OCI-LY1 (cell line): ENCODE data around the gene ZNF518A.
"Not testable (repeated sequence)": the region's sequence is repeated elsewhere in the genome, so short reads cannot be mapped to it uniquely, and the experiment has no call there.

Source experiments
- H2AFZ ChIP-seq: fragments of 200-600 bp; sonication (generic), shearing (Covaris generic); 2 replicates; pipeline ENCODE4 v1.6.0; 2014; ENCODE audit warnings: antibody characterized with exemption, mild to moderate bottlenecking, low read length
- H3F3A ChIP-seq: fragments of 200-600 bp; sonication (generic), shearing (Covaris generic); 2 replicates; pipeline ENCODE4 v1.6.0; 2014; ENCODE audit warnings: mild to moderate bottlenecking, antibody characterized with exemption, low read length, moderate library complexity; ENCODE audit not compliant: insufficient read depth
- H3K27ac ChIP-seq: fragments of 200-600 bp; sonication (generic); 2 replicates; pipeline ENCODE4 v1.5.1; 2014; ENCODE audit warnings: low read length, mixed run types, mild to moderate bottlenecking, low read depth; ENCODE audit not compliant: poor library complexity, severe bottlenecking
- H3K27me3 ChIP-seq: fragments of 200-600 bp; sonication (generic); 2 replicates; pipeline ENCODE4 v1.6.0; 2014; ENCODE audit warnings: antibody characterized with exemption, mild to moderate bottlenecking, low read length, moderate library complexity; ENCODE audit not compliant: insufficient read depth
- H3K36me3 ChIP-seq: fragments of 200-600 bp; sonication (generic); 2 replicates; pipeline ENCODE4 v1.6.1; 2014; ENCODE audit warnings: mild to moderate bottlenecking, antibody characterized with exemption, low read length, moderate library complexity, mixed read lengths; ENCODE audit not compliant: insufficient read depth
- H3K4me1 ChIP-seq: fragments of 200-600 bp; sonication (generic); 2 replicates; pipeline ENCODE4 v1.5.1; 2014; ENCODE audit warnings: mild to moderate bottlenecking, low read length, moderate library complexity; ENCODE audit not compliant: insufficient read depth, severe bottlenecking
- H3K4me2 ChIP-seq: fragments of 200-600 bp; sonication (generic), shearing (Covaris generic); 2 replicates; pipeline ENCODE4 v1.6.1; 2014; ENCODE audit warnings: low read length
- H3K4me3 ChIP-seq: fragments of 200-600 bp; sonication (generic); 2 replicates; pipeline ENCODE4 v1.5.1; 2014; ENCODE audit warnings: low read length, low read depth, mild to moderate bottlenecking, mixed read lengths; ENCODE audit not compliant: poor library complexity, severe bottlenecking
- H3K79me2 ChIP-seq: fragments of 200-600 bp; shearing (Covaris generic); 2 replicates; pipeline ENCODE4 v1.6.1; 2016; ENCODE audit warnings: mixed run types, low read length, mixed read lengths; ENCODE audit not compliant: insufficient read depth
- H3K9ac ChIP-seq: fragments of 200-600 bp; sonication (generic), shearing (Covaris generic); 2 replicates; pipeline ENCODE4 v1.6.1; 2014; ENCODE audit warnings: mild to moderate bottlenecking, low read length, mixed read lengths
- H3K9me2 ChIP-seq: fragments of 200-600 bp; sonication (generic), shearing (Covaris generic); 2 replicates; pipeline ENCODE4 v1.6.1; 2014; ENCODE audit warnings: low read depth, mild to moderate bottlenecking, low read length, mixed read lengths
- H3K9me3 ChIP-seq: fragments of 200-600 bp; shearing (Covaris generic); 2 replicates; pipeline ENCODE4 v1.6.1; 2014; ENCODE audit warnings: low read length, mixed read lengths
- H4K20me1 ChIP-seq: fragments of 200-600 bp; sonication (generic), shearing (Covaris generic); 2 replicates; pipeline ENCODE4 v1.6.0; 2016; ENCODE audit warnings: mild to moderate bottlenecking, low read length; ENCODE audit not compliant: insufficient read depth
- EZH2 ChIP-seq: fragments of 200-600 bp; sonication (generic), shearing (Covaris generic); IDR thresholded peaks from 2 replicates; pipeline ENCODE4 v1.8.0; 2017; ENCODE audit warnings: borderline replicate concordance, mixed run types, mild to moderate bottlenecking, antibody characterized with exemption, low read length, moderate library complexity, mixed read lengths
- TF ChIP-seq, protein P1 (sequence below): fragments of 200-600 bp; sonication (generic), shearing (Covaris generic); IDR thresholded peaks from 2 replicates; pipeline ENCODE4 v1.5.1; 2017; ENCODE audit warnings: mild to moderate bottlenecking, antibody characterized with exemption, low read length, moderate library complexity, mixed read lengths

Gene ZNF518A

DNA sequence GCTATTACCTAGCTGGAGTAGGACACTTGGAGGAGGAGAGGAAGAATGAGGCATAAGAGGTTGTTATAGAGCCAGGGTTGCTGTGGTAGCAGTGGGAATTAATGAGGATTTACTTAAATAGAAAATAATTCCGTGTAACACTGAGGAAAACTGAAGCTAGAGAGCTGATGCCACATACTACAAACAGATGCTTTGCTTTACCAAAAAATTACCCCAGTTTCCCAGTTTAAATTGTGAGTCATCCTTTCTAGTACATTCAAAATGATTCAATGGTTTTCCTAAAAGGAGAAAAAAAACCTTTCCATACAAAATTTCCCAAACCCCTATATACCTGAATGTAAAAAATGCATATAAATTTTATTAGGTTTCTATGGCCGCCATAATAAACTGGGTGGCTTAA lies 58.3 kb downstream of the ZNF518A start:
- H3K4me1 ChIP-seq: no peaks in the 10 kb centered on the region
- no peak overlapping the region for H3K27ac ChIP-seq
- TF ChIP-seq EZH2: no peak
- TF ChIP-seq, protein P1, sequence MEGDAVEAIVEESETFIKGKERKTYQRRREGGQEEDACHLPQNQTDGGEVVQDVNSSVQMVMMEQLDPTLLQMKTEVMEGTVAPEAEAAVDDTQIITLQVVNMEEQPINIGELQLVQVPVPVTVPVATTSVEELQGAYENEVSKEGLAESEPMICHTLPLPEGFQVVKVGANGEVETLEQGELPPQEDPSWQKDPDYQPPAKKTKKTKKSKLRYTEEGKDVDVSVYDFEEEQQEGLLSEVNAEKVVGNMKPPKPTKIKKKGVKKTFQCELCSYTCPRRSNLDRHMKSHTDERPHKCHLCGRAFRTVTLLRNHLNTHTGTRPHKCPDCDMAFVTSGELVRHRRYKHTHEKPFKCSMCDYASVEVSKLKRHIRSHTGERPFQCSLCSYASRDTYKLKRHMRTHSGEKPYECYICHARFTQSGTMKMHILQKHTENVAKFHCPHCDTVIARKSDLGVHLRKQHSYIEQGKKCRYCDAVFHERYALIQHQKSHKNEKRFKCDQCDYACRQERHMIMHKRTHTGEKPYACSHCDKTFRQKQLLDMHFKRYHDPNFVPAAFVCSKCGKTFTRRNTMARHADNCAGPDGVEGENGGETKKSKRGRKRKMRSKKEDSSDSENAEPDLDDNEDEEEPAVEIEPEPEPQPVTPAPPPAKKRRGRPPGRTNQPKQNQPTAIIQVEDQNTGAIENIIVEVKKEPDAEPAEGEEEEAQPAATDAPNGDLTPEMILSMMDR: no peak
- H3K9me3 ChIP-seq: no peaks in the 10 kb centered on the region
- H3K27me3 ChIP-seq: no peaks in the 10 kb centered on the region
- no peak overlapping the region for H3K4me3 ChIP-seq
- no peak overlapping the region for H3K9ac ChIP-seq
- no peak overlapping the region for H3K4me2 ChIP-seq
- peaks cover 33% of the 10 kb centered on the region for H3K36me3 ChIP-seq
- no peaks in the 10 kb centered on the region for H3F3A ChIP-seq
- no peaks in the 10 kb centered on the region for H4K20me1 ChIP-seq
- no peaks in the 10 kb centered on the region for H3K79me2 ChIP-seq
- no peak overlapping the region for H2AFZ ChIP-seq
- H3K9me2 ChIP-seq: no peaks in the 10 kb centered on the region

DNA sequence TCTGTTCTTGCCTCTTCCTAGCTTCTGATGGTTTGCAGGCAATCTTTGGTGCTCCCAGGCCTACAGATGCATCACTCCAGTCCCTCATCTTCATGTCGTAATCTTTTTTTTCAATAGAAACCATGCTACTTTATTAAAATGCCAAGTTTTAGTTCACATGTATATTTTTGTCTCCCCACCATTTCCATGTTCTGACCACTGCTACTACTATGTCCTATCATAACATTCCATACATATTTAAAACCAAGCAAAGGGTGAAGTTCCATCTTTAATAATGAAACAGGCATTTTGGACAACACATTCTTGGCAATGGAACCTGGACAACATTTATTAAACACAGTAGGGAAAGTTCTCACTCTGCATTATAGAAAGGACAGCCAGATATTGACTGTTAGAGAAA lies 58.8 kb downstream of the ZNF518A start:
- no peak overlapping the region for H3K4me2 ChIP-seq
- H3K27ac ChIP-seq: no peak overlapping the region
- no peaks in the 10 kb centered on the region for H3K79me2 ChIP-seq
- no peak for TF ChIP-seq EZH2
- TF ChIP-seq, protein P1: no peak
- no peak overlapping the region for H3K4me3 ChIP-seq
- no peak overlapping the region for H3K9ac ChIP-seq
- H3K9me3 ChIP-seq: no peaks in the 10 kb centered on the region
- no peaks in the 10 kb centered on the region for H4K20me1 ChIP-seq
- no peaks in the 10 kb centered on the region for H3K27me3 ChIP-seq
- no peak overlapping the region for H2AFZ ChIP-seq
- no peaks in the 10 kb centered on the region for H3K4me1 ChIP-seq
- no peaks in the 10 kb centered on the region for H3K9me2 ChIP-seq
- peaks cover 38% of the 10 kb centered on the region for H3K36me3 ChIP-seq
- no peaks in the 10 kb centered on the region for H3F3A ChIP-seq

DNA sequence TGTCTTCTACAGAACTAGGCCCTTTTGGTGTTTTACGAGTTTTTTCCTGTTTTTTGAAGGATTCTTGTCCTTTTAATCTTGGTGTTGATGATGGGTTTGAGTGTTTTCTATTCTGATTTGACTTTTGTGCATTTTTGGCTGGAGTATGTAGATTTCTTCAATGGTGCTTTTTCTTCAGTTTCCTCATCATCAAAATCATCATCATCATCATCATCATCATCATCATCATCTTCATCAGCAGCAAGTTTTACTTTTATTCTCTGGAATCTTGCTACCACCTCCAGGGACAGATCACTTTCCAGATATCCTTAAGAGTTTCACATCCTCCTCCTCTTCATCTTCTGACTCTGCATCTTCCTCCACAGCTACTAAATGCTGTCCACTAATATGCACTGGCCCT lies 59.4 kb downstream of the ZNF518A start:
- H3K27me3 ChIP-seq, H3F3A ChIP-seq, H3K9me2 ChIP-seq, H3K4me3 ChIP-seq, H3K27ac ChIP-seq, H4K20me1 ChIP-seq, H3K9me3 ChIP-seq, H2AFZ ChIP-seq, H3K4me2 ChIP-seq, H3K79me2 ChIP-seq, H3K9ac ChIP-seq, H3K4me1 ChIP-seq: not testable (repeated sequence)
- peaks cover 44% of the 10 kb centered on the region for H3K36me3 ChIP-seq

DNA sequence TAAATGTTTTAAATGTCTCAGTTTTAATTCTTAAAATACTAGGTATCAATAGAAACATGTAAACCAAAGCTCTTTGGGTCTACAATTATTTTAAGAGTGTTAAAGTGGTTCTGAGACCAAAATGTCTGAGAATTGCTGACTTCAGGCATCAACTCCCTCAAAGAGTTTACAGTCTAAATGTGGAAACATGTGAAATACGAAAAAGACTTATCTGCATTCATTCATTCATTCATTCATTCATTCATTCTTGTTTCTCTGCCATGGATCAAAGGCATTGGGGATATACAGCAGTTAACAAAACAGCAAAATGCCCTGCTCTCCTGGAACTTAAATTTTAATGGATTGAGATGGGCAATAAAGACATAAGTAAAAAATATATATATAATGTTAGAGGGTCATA lies 71.4 kb downstream of the ZNF518A start:
- H2AFZ ChIP-seq: no peak overlapping the region
- H3K4me3 ChIP-seq: no peak overlapping the region
- H3K9ac ChIP-seq: no peak overlapping the region
- H3K36me3 ChIP-seq: peaks cover 86% of the 10 kb centered on the region
- no peaks in the 10 kb centered on the region for H3K4me1 ChIP-seq
- no peaks in the 10 kb centered on the region for H4K20me1 ChIP-seq
- no peaks in the 10 kb centered on the region for H3K9me3 ChIP-seq
- H3K9me2 ChIP-seq: no peaks in the 10 kb centered on the region
- H3F3A ChIP-seq: no peaks in the 10 kb centered on the region
- H3K79me2 ChIP-seq: no peaks in the 10 kb centered on the region
- TF ChIP-seq EZH2: no peak
- TF ChIP-seq, protein P1: no peak
- H3K27ac ChIP-seq: no peak overlapping the region
- H3K4me2 ChIP-seq: no peak overlapping the region
- no peaks in the 10 kb centered on the region for H3K27me3 ChIP-seq
